Fibroblast of skin of left biceps (primary cell): ENCODE results near the gene MRPL19.

ENCODE experiments used
- DNase-seq, 2 experiments: peaks; one replicate each; pipeline ENCODE4 v3.0.0-alpha.2; 2013; ENCODE audit warnings: low read depth in 2 of 2

Gene MRPL19

DNA sequence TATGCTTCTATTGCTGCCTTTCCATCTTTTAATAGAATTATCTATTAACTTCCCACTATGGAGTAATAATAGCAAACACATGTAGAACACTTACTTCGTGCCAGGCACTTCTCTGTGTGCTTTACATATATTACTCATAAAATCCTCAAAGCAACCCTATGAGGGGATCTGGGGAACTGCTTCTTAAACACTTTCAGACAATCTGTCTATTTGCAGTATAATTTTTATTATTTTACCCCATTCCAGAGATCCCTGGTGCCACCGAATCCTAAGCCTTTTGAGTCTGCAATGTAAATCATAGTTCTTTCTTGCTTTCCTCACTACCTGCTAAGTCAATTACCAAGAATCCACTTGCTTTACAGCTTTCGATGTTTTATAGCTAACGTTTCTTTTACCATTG, 89.7 kb downstream of the MRPL19 start:
- DNase-seq, result no peak

DNA sequence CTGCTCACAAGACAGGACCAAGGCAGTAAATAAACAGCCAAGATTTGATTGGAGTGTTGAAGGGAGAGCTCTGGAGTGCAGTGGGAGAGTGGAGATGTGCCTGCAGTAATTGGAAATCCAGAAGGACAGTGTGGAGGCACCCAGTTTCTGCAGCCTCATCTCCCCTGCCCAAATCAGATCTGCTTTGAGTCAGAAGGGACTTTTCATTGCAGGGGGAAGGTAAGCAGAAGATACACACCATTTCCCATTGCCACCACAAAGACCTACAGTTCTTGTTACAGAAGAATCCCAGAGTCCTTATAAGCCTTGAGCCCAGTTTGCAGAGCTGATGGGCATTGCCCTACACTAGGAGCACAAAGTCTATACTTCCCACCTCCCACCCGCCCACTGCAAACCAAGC, 91.4 kb downstream of the MRPL19 start:
- no peak for DNase-seq
